WTC11 (cell line): ENCODE data around the gene TAOK3. TPM values are rescaled to one million over a fixed set of nuclear protein-coding genes. Genes with fewer than 3 reads are reported as not detected.

Experiments
- ATAC-seq: fragments of 200-7000 bp; cut with Tn5 transposase; 2 replicates; pipeline ENCODE4 v1.10.0; 2021; ENCODE audit warnings: mild to moderate bottlenecking, moderate library complexity
- CTCF ChIA-PET: fragments of 300-600 bp; sonication (Branson Sonifier 250); formaldehyde crosslinking; loops from one replicate; lab custom pipeline; 2021; ENCODE audit warnings: antibody characterized with exemption; lab: Charles Lee
- POLR2A ChIA-PET: fragments of 350-600 bp; sonication (Branson Sonifier 250); formaldehyde crosslinking; loops from one replicate; lab custom pipeline; 2021; ENCODE audit warnings: antibody characterized with exemption; lab: Charles Lee
- DNase-seq: peaks from one replicate; pipeline ENCODE4 v3.0.0; 2021; ENCODE audit warnings: low spot score
- H3K27ac Mint-ChIP-seq: 2 replicates; pipeline ENCODE4 v1.8.0; 2021; ENCODE audit warnings: mixed read lengths
- H3K27me3 Mint-ChIP-seq: 2 replicates; pipeline ENCODE4 v1.8.0; 2021; ENCODE audit warnings: low read depth, mild to moderate bottlenecking, moderate library complexity, mixed read lengths
- H3K36me3 Mint-ChIP-seq: 2 replicates; pipeline ENCODE4 v1.8.0; 2021; ENCODE audit warnings: mixed read lengths
- H3K4me1 Mint-ChIP-seq: 2 replicates; pipeline ENCODE4 v1.8.0; 2022; ENCODE audit warnings: mixed read lengths
- H3K4me3 Mint-ChIP-seq: 2 replicates; pipeline ENCODE4 v1.8.0; 2021; ENCODE audit warnings: mild to moderate bottlenecking, moderate library complexity, mixed read lengths
- H3K9me3 Mint-ChIP-seq: 2 replicates; pipeline ENCODE4 v1.8.0; 2021; ENCODE audit warnings: mixed read lengths
- AR ChIP-seq: fragments of 250-450 bp; sonication (Bioruptor Pico); IDR thresholded peaks from 2 replicates; pipeline ENCODE4 v1.9.0; 2021; ENCODE audit warnings: mild to moderate bottlenecking
- CTCF ChIP-seq: fragments of 200-600 bp; IDR thresholded peaks from 2 replicates; pipeline ENCODE4 v1.8.0; 2022; ENCODE audit warnings: antibody characterized with exemption
- E2F1 ChIP-seq: sonication (generic); formaldehyde crosslinking; IDR thresholded peaks from 2 replicates; pipeline ENCODE4 v1.8.0; 2022; ENCODE audit warnings: mild to moderate bottlenecking, missing genetic modification reagents
- FOXP4 ChIP-seq: sonication (generic); formaldehyde crosslinking; IDR thresholded peaks from 2 replicates; pipeline ENCODE4 v1.8.0; 2022; ENCODE audit warnings: mild to moderate bottlenecking, missing genetic modification reagents
- GABPB1 ChIP-seq: sonication (generic); formaldehyde crosslinking; IDR thresholded peaks from 2 replicates; pipeline ENCODE4 v1.8.1; 2023; ENCODE audit warnings: mild to moderate bottlenecking, missing genetic modification reagents
- GRHL2 ChIP-seq: fragments of 250-450 bp; sonication (Bioruptor Pico); IDR thresholded peaks from 2 replicates; pipeline ENCODE4 v1.8.0; 2022; ENCODE audit warnings: mild to moderate bottlenecking, moderate library complexity; ENCODE audit not compliant: insufficient replicate concordance, severe bottlenecking
- GTF2I ChIP-seq: fragments of 250-450 bp; sonication (Bioruptor Pico); conservative IDR thresholded peaks from 2 replicates; pipeline ENCODE4 v1.4.0; 2021; ENCODE audit warnings: mild to moderate bottlenecking
- HMGXB4 ChIP-seq: sonication (generic); formaldehyde crosslinking; IDR thresholded peaks from 2 replicates; pipeline ENCODE4 v1.8.1; 2023; ENCODE audit warnings: mild to moderate bottlenecking, moderate library complexity, missing genetic modification reagents
- IRF1 ChIP-seq: sonication (generic); formaldehyde crosslinking; IDR thresholded peaks from 2 replicates; pipeline ENCODE4 v1.8.0; 2023; ENCODE audit warnings: missing genetic modification reagents
- IRF2 ChIP-seq: sonication (generic); formaldehyde crosslinking; IDR thresholded peaks from 2 replicates; pipeline ENCODE4 v1.8.0; 2022; ENCODE audit warnings: low read depth, missing genetic modification reagents, borderline replicate concordance
- KAT7 ChIP-seq: sonication (generic); formaldehyde crosslinking; IDR thresholded peaks from 2 replicates; pipeline ENCODE4 v1.8.1; 2023; ENCODE audit warnings: missing genetic modification reagents, mild to moderate bottlenecking, borderline replicate concordance
- NFYB ChIP-seq: sonication (generic); formaldehyde crosslinking; conservative IDR thresholded peaks from 2 replicates; pipeline ENCODE4 v1.8.0; 2022; ENCODE audit warnings: low read depth, missing genetic modification reagents
- RORB ChIP-seq: fragments of 250-450 bp; sonication (Bioruptor Pico); IDR thresholded peaks from 2 replicates; pipeline ENCODE4 v1.9.0; 2021; ENCODE audit warnings: mild to moderate bottlenecking
- TEAD1 ChIP-seq: sonication (generic); formaldehyde crosslinking; IDR thresholded peaks from 2 replicates; pipeline ENCODE4 v1.8.0; 2022; ENCODE audit warnings: mild to moderate bottlenecking, missing genetic modification reagents
- ZNF138 ChIP-seq: sonication (generic); formaldehyde crosslinking; conservative IDR thresholded peaks from 2 replicates; pipeline ENCODE4 v1.8.1; 2022; ENCODE audit warnings: mild to moderate bottlenecking, moderate library complexity, missing genetic modification reagents
- ZNF232 ChIP-seq: sonication (generic); formaldehyde crosslinking; IDR thresholded peaks from 2 replicates; pipeline ENCODE4 v1.8.0; 2022; ENCODE audit warnings: mild to moderate bottlenecking, missing genetic modification reagents
- ZNF317 ChIP-seq: sonication (generic); formaldehyde crosslinking; IDR thresholded peaks from 2 replicates; pipeline ENCODE4 v1.8.1; 2023; ENCODE audit warnings: low read depth, mild to moderate bottlenecking, moderate library complexity, missing genetic modification reagents, borderline replicate concordance
- ZNF416 ChIP-seq: fragments of 250-450 bp; sonication (Bioruptor Pico); IDR thresholded peaks from 2 replicates; pipeline ENCODE4 v1.9.0; 2021; ENCODE audit warnings: mild to moderate bottlenecking, inconsistent platforms
- ZNF671 ChIP-seq: fragments of 250-450 bp; sonication (Bioruptor Pico); IDR thresholded peaks from 2 replicates; pipeline ENCODE4 v1.8.0; 2021; ENCODE audit warnings: mild to moderate bottlenecking
- total RNA-seq: library from RNA; stranded (reverse); gene quantifications from 3 replicates; pipeline ENCODE4 v1.2.3, GENCODE V29; 2021

Gene TAOK3
- total RNA-seq, 1 experiment from 2014 or later: 13.0 TPM

GRCh38 chr12:118361889-118362288, 10.8 kb downstream of the TAOK3 start:
- POLR2A ChIA-PET: no interaction called here
- TF ChIP-seq GABPB1 (CRISPR knock-in tag): no peak
- TF ChIP-seq ZNF317 (CRISPR knock-in tag): no peak
- TF ChIP-seq, all 79 proteins: peak for 0
- ATAC-seq (no peak), DNase-seq (no peak)
- Mint-ChIP-seq H3K27ac (no peak overlapping the region), H3K4me1 (peaks cover 14% of the 10 kb centered on the region), H3K4me3 (no peak overlapping the region), H3K9me3 (peaks cover 3% of the 10 kb centered on the region; the same call in 1 of the 2 replicates), H3K36me3 (no peaks in the 10 kb centered on the region), H3K27me3 (no peaks in the 10 kb centered on the region)
- CTCF ChIA-PET: no interaction called here

- no peaks in the 10 kb centered on the region for H3K27me3 Mint-ChIP-seq
- TF ChIP-seq ZNF138 (CRISPR knock-in tag) (no peak), CTCF (no peak), TEAD1 (CRISPR knock-in tag) (no peak), HMGXB4 (CRISPR knock-in tag) (no peak), AR (CRISPR knock-in tag) (no peak), GRHL2 (no peak), IRF2 (CRISPR knock-in tag) (no peak), IRF1 (CRISPR knock-in tag) (no peak)
- CTCF ChIA-PET: interaction anchor here (1.1 kb wide), 1 partner anchor 15 kb away, joined by 3 read pairs; the partner anchor contains the start of gene SUDS3
- ATAC-seq: no peak
- H3K36me3 Mint-ChIP-seq: no peaks in the 10 kb centered on the region
- H3K4me1 Mint-ChIP-seq: peaks cover 14% of the 10 kb centered on the region
- DNase-seq: no peak
- POLR2A ChIA-PET: no interaction called here
- H3K9me3 Mint-ChIP-seq: peaks cover 3% of the 10 kb centered on the region; the same call in 1 of the 2 replicates
- no peak overlapping the region for H3K4me3 Mint-ChIP-seq
- H3K27ac Mint-ChIP-seq: no peak overlapping the region
These were observed 11.7 kb downstream of the TAOK3 start for GRCh38 chr12:118361092-118361404.

- H3K36me3 Mint-ChIP-seq: peaks cover 7% of the 10 kb centered on the region; the same call in 1 of the 2 replicates
- ATAC-seq (no peak), DNase-seq (no peak)
- ChIA-PET CTCF (interaction anchor here (1.5 kb wide), 1 partner anchor 17 kb away, joined by 9 read pairs; the partner anchor contains the start of gene SUDS3), POLR2A (interaction anchor here (0.5 kb wide), 1 partner anchor 71 kb away, joined by 7 read pairs; no protein-coding TSS in a partner anchor)
- peak overlapping the region; percentile 53; the same call in 1 of the 2 replicates for H3K27ac Mint-ChIP-seq
- peaks cover 14% of the 10 kb centered on the region for H3K4me1 Mint-ChIP-seq
- no peaks in the 10 kb centered on the region for H3K27me3 Mint-ChIP-seq
- H3K4me3 Mint-ChIP-seq: no peak overlapping the region
- peaks cover 14% of the 10 kb centered on the region for H3K9me3 Mint-ChIP-seq
- no peak for TF ChIP-seq RORB (CRISPR knock-in tag)
- no peak for TF ChIP-seq FOXP4
- TF ChIP-seq E2F1 (CRISPR knock-in tag): no peak
- TF ChIP-seq CTCF: no peak
- no peak for TF ChIP-seq NFYB (CRISPR knock-in tag)
- TF ChIP-seq KAT7 (CRISPR knock-in tag): no peak
- no peak for TF ChIP-seq ZNF232 (CRISPR knock-in tag)
- TF ChIP-seq ZNF416 (CRISPR knock-in tag): no peak
- TF ChIP-seq ZNF671: no peak
- no peak for TF ChIP-seq GTF2I (CRISPR knock-in tag)
- no peak for TF ChIP-seq ZNF138 (CRISPR knock-in tag)
These were observed 13.2 kb downstream of the TAOK3 start for GRCh38 chr12:118359541-118359915.
